Ramos (cell line): ENCODE measurements around the gene MAGEB17.

Source experiments
- in situ Hi-C: fragments of 300-500 bp; cut with MboI; formaldehyde crosslinking; loops from one replicate; pipeline ENCODE4 v1.14.3; 2022; ENCODE audit warnings: low sequenced_read_pairs; ENCODE audit not compliant: unreplicated experiment

MAGEB17 gene

GRCh38 chrX:16205840-16206239 is 38.6 kb downstream of the MAGEB17 start:
- in situ Hi-C loops = no loop called here

DNA sequence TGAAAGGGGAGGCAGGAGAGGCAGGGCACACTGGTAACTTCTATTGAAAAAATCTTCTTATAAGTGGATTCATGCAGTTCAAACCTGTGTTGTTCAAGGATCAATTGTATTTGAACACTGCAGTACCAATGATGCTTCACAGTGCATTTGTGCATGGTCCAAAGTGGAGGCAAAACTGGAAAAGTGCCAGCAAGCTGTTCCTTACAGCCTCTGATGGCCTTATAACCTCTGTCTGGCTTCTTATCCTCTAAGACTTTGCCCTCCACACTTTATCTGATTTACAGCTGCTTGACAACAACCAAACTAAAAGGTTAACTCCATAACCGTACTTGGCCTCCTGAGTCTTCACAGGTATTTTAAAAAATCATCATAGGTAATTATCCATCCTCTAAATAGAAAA is 40.4 kb downstream of the MAGEB17 start:
- in situ Hi-C loops = no loop called here

DNA sequence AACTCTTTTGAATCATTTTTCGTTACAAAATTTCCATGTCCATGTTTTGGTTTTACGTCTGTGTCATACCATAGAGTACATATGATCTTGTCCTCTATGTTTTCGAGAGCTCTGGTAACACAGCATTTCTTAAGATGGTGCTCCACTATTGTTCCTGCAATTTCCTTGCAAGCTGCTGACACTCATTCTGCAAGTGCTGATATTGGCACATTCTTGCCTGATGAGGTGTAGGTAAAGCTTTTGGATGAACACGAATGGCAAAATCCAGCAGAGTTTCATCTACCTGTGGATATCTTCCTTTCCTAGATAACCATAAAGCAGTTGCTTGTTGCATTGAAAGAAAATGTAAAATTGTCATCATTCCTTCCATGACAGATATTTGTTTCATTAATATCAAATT is 41.3 kb downstream of the MAGEB17 start:
- in situ Hi-C loops = no loop called here

- in situ Hi-C loops = no loop called here
These were observed 42.8 kb downstream of the MAGEB17 start for GRCh38 chrX:16210061-16210460.

- in situ Hi-C loops = no loop called here
These were observed 44.7 kb downstream of the MAGEB17 start for GRCh38 chrX:16212024-16212423.

DNA sequence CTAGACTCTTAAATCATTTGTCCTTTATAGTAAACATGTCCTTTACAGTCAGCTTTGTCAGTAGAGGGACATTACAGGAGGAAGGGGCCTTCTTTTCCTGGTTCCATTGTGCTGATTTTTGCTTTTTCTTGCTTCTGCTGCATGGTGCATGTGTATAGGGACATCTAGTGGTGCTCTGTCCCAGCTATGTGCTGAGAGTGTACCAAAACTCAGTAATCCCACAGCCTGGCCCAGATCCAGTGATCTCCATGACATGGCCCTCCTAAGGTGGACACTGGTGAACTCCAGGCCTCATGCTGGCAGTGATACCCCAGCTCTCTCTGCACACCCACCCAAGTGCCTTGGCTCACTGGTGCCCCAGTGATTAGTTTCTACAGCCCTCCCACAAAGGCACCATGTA is 45.2 kb downstream of the MAGEB17 start:
- in situ Hi-C loops = no loop called here

DNA sequence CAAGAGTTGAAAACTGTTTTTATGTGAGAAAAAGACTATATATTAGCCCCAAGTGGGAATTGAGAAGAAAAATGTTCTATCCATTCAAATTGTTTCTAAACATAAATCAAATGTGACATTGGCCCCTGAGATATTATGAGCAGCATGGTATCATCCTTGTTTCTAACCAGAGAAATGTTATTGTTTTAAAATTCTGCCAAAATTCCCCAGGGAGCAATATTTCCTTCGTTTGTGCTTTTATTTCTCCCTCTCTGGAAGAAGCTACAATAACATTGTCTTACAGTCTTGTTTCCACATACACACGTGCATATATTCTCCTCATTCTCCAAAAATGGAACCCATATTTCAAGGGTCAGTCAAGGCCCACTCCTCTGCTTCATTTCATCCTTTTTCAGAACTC is 46.7 kb downstream of the MAGEB17 start:
- in situ Hi-C loops = no loop called here

- in situ Hi-C loops = no loop called here
These were observed 48.4 kb downstream of the MAGEB17 start for GRCh38 chrX:16215660-16216059.
